Measurements from ENCODE around the gene ZNF324.
A peak's percentile ranks its signal among the peaks of the same experiment; 100 is the strongest.
"Not testable (repeated sequence)": the region's sequence is repeated elsewhere in the genome, so short reads cannot be mapped to it uniquely, and the experiment has no call there.

Gene ZNF324

GRCh38 chr19:58498316-58499020 is 31.6 kb downstream of the ZNF324 start:
- no peak for DNase-seq (ENCODE audit: low read depth in 3 of 3, low spot score in 1 of 3)

GRCh38 chr19:58499021-58499927 is 32.4 kb downstream of the ZNF324 start:
- peak; percentile 84 to 97 (median 89) for DNase-seq (ENCODE audit: low read depth in 3 of 3, low spot score in 1 of 3)

GRCh38 chr19:58500242-58500641 is 33.4 kb downstream of the ZNF324 start:
- no peak for DNase-seq (ENCODE audit: low read depth in 3 of 3, low spot score in 1 of 3)

GRCh38 chr19:58507602-58508223 is 40.8 kb downstream of the ZNF324 start:
- DNase-seq (ENCODE audit: low read depth in 3 of 3, low spot score in 1 of 3): not testable (repeated sequence)

GRCh38 chr19:58509731-58510083 is 42.8 kb downstream of the ZNF324 start:
- DNase-seq (ENCODE audit: low read depth in 3 of 3, low spot score in 1 of 3): no peak

- no peak for DNase-seq (ENCODE audit: low read depth in 3 of 3, low spot score in 1 of 3)
These were observed 43.4 kb downstream of the ZNF324 start for GRCh38 chr19:58510084-58510862.

GRCh38 chr19:58511353-58512208 is 44.7 kb downstream of the ZNF324 start, which contains the start of gene SLC27A5:
Gene SLC27A5 (minus strand): TSS chr19:58511992. CDS start chr19:58511955, 37 bp downstream.
- DNase-seq (ENCODE audit: low read depth in 3 of 3, low spot score in 1 of 3): no peak

GRCh38 chr19:58513213-58513693 is 46.4 kb downstream of the ZNF324 start:
- DNase-seq (ENCODE audit: low read depth in 3 of 3, low spot score in 1 of 3): no peak

GRCh38 chr19:58513694-58514563 is 47.0 kb downstream of the ZNF324 start:
- peak; percentile 86 to 95 (median 87) for DNase-seq (ENCODE audit: low read depth in 3 of 3, low spot score in 1 of 3)

- DNase-seq (ENCODE audit: low read depth in 3 of 3, low spot score in 1 of 3): no peak
These were observed 47.7 kb downstream of the ZNF324 start for GRCh38 chr19:58514564-58515022.

GRCh38 chr19:58515259-58515658 is 48.4 kb downstream of the ZNF324 start:
- no peak for DNase-seq (ENCODE audit: low read depth in 3 of 3, low spot score in 1 of 3)

GRCh38 chr19:58516246-58516836 is 49.5 kb downstream of the ZNF324 start:
- no peak for DNase-seq (ENCODE audit: low read depth in 3 of 3, low spot score in 1 of 3)

GRCh38 chr19:58516964-58517833 is 50.3 kb downstream of the ZNF324 start:
- no peak for DNase-seq (ENCODE audit: low read depth in 3 of 3, low spot score in 1 of 3)

GRCh38 chr19:58518256-58519086 is 51.6 kb downstream of the ZNF324 start:
- DNase-seq (ENCODE audit: low read depth in 3 of 3, low spot score in 1 of 3): no peak

- no peak for DNase-seq (ENCODE audit: low read depth in 3 of 3, low spot score in 1 of 3)
These were observed 52.1 kb downstream of the ZNF324 start for GRCh38 chr19:58519087-58519354.

GRCh38 chr19:58519355-58520256 is 52.7 kb downstream of the ZNF324 start, which contains the start of gene ZBTB45:
Gene ZBTB45 (minus strand): TSS chr19:58519810. CDS start chr19:58517673, 2,137 bp downstream.
- peak; percentile 75 to 88 (median 78) for DNase-seq (ENCODE audit: low read depth in 3 of 3, low spot score in 1 of 3)

All from stimulated activated CD4-positive, alpha-beta T cell treated with anti-CD3 and anti-CD28 coated beads, TNF-alpha, amount 100 ng/mL, for 1 hour (primary cell).